Measurements from ENCODE around the gene CMPK1.

CMPK1 gene

DNA sequence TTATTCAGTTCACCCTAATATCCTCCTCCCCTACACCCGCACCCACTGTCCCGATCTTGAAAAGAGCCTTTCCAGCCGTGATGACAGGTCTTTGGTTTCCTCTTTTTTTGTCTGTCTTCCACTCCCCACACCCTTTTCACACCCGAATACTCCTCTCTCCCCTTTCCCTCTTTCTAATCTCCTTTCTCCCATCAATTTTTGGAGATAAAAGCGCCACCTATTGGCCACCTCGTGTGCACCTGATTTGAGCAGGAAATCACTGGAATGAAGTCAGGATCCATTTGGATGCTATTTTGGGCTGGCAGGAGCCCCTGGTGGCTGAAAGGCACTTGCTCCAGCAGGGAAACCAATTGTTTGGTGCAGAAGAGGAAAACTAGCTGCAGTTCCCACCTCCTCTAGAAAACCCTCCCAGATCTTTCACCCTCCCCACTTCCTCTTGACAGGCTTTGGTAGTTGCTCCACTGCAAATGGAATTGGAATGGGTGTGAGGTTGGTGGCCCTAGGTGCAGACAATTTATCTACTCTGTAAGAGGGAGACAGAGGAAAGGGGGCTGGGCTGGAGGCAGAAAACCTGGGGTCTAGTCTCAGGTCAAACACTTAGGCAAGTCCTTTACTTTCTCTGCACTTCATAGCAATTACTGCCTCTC lies 90.9 kb downstream of the CMPK1 start:
- DNase-seq, result peak; percentile 51
